ENCODE results near the gene ITIH5.

The ITIH5 gene

GRCh38 chr10:7587865-7588188, 78.9 kb downstream of the ITIH5 start:
- H3K4me3 ChIP-seq (ENCODE audit: control insufficient read depth, low read depth, low read length) = no peak overlapping the region
- TF ChIP-seq, protein P1, sequence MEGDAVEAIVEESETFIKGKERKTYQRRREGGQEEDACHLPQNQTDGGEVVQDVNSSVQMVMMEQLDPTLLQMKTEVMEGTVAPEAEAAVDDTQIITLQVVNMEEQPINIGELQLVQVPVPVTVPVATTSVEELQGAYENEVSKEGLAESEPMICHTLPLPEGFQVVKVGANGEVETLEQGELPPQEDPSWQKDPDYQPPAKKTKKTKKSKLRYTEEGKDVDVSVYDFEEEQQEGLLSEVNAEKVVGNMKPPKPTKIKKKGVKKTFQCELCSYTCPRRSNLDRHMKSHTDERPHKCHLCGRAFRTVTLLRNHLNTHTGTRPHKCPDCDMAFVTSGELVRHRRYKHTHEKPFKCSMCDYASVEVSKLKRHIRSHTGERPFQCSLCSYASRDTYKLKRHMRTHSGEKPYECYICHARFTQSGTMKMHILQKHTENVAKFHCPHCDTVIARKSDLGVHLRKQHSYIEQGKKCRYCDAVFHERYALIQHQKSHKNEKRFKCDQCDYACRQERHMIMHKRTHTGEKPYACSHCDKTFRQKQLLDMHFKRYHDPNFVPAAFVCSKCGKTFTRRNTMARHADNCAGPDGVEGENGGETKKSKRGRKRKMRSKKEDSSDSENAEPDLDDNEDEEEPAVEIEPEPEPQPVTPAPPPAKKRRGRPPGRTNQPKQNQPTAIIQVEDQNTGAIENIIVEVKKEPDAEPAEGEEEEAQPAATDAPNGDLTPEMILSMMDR (IDR thresholded peaks at IDR 0.05; ENCODE audit: control insufficient read depth, insufficient read depth, low read depth, low read length, missing control alignments) = no peak

DNA sequence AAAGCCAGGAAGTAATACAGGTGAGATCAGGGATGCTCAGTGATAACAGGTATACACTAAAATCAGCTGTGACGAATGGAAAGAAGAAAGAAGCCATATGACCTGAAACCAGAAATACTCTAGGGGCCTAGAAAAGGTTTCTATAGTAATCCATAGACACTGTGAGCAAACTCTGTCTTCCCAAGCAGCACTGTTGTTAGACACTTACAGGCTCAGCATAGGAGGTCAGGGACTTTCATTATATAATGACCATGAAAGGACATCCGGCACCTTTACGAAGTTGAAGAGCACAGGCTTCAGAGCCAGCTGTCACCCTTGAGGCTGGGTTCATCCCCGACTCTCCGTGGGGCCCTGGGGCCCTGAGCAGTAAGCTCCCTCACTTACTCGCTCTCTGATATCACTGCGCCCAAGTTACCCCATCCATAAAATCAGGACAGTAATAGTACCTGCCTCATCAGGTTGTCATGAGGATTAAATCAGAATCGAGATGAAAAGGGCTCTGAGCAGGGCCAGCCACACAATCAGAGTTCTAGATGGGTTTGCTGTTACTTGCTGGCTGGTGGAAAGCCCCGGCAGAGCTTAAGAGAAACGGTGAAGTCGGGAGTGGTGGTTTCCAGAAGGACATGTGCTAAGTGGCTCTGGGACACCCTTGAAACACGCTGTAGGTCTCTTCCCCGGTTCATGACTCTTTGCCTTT, 79.5 kb downstream of the ITIH5 start:
- no peak for DNase-seq (ENCODE audit: low read depth)
- no peak overlapping the region for H3K4me3 ChIP-seq (ENCODE audit: control insufficient read depth, low read depth, low read length)
- TF ChIP-seq, protein P1 (IDR thresholded peaks at IDR 0.05; ENCODE audit: control insufficient read depth, insufficient read depth, low read depth, low read length, missing control alignments) = no peak

More at GRCh38 chr10:7587865-7588188, 78.9 kb downstream of the ITIH5 start:
- no peak for DNase-seq (ENCODE audit: low read depth)

- no peak for DNase-seq (ENCODE audit: low read depth)
- H3K4me3 ChIP-seq (ENCODE audit: control insufficient read depth, low read depth, low read length) = no peak overlapping the region
- TF ChIP-seq, protein P1 (IDR thresholded peaks at IDR 0.05; ENCODE audit: control insufficient read depth, insufficient read depth, low read depth, low read length, missing control alignments) = no peak
Observed at GRCh38 chr10:7585228-7585627, 81.5 kb downstream of the ITIH5 start.

DNA sequence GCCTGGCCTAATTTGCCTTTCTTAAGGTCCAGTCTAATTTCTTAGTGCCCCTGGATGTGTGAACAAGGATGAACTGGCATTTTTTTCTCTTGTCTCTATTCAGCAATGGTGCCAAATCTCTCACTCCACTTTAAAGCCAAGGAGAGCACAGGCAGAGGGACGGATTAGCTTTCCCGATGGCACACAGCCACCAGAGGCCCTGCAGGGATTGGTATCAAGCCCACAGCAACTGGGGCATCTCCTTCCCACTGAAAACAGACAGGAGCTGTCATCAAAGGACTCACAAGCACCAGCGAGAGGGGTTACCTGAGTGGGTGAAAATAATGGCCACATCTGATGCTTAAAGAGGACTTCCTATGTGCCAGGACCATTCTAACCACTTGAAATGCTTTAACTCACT, 83.1 kb downstream of the ITIH5 start:
- no peak for DNase-seq (ENCODE audit: low read depth)
- TF ChIP-seq, protein P1 (IDR thresholded peaks at IDR 0.05; ENCODE audit: control insufficient read depth, insufficient read depth, low read depth, low read length, missing control alignments) = no peak
- no peak overlapping the region for H3K4me3 ChIP-seq (ENCODE audit: control insufficient read depth, low read depth, low read length)

DNA sequence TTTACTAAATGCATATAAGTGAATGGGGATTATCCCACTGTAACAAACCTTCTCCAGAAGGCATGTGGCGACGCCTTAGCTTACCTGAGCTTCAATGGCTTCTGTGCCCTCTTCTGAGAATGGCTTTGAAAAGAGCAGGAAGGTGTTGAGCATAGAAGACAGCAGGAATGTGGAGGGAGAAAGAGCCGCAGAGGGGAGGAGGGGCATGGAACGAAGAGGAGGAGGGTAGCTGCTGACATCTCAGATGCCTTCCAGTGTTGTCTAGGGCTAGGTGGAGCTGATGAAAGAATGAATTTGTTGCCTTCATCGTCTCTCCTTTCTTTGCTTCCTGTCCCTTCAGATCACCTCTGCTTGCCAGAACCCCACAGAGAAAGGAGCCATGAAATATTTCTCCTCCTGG, 86.2 kb downstream of the ITIH5 start:
- TF ChIP-seq, protein P1 (IDR thresholded peaks at IDR 0.05; ENCODE audit: control insufficient read depth, insufficient read depth, low read depth, low read length, missing control alignments) = no peak
- H3K4me3 ChIP-seq (ENCODE audit: control insufficient read depth, low read depth, low read length) = no peak overlapping the region
- no peak for DNase-seq (ENCODE audit: low read depth)

DNA sequence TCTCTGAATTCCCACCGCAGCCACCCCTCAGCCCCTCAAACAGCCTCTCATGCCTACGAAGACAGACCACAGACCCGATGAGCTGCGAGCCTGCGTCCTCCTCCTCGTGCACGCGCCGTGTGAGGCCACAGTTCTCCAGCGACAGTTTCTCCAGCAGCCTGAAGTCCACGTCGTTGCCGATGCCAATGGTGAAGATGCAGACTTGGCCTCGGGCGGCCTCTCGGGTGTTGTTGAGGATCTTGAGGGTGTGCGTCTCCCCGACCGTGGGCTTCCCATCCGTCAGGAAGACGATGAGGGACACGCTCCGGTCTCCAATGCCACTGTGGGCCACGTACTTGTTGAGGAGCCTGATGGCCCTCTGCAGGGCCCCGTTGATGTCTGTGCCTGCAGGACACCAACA, 87.1 kb downstream of the ITIH5 start:
- DNase-seq (ENCODE audit: low read depth) = no peak
- H3K4me3 ChIP-seq (ENCODE audit: control insufficient read depth, low read depth, low read length) = no peak overlapping the region
- TF ChIP-seq, protein P1 (IDR thresholded peaks at IDR 0.05; ENCODE audit: control insufficient read depth, insufficient read depth, low read depth, low read length, missing control alignments) = no peak

All from AG09309 (cell line).